Astrocyte (in vitro differentiated cells and primary cell): ENCODE measurements around the gene TUBGCP5. TPM values are rescaled to one million over a fixed set of nuclear protein-coding genes. Genes with fewer than 3 reads are reported as not detected.

Experiments
- DNase-seq: peaks from one replicate; pipeline ENCODE4 v3.0.0-alpha.2; 2010; ENCODE audit warnings: low read depth
- FAIRE-seq: peaks from 2 replicates; lab custom pipeline; 2011; peaks lifted over from hg19 to GRCh38; lab: Jason Lieb, UNC
- H2AFZ ChIP-seq: 2 replicates; pipeline ENCODE4 v1.6.0; 2012; ENCODE audit warnings: low read depth, low read length, inconsistent platforms
- H3K27ac ChIP-seq: 2 replicates; pipeline ENCODE4 v1.5.1; 2011; ENCODE audit warnings: low read depth, low read length, inconsistent platforms
- H3K27me3 ChIP-seq: 2 replicates; pipeline ENCODE4 v1.6.0; 2011; ENCODE audit warnings: low read length, inconsistent platforms; ENCODE audit not compliant: insufficient read depth
- H3K36me3 ChIP-seq: 2 replicates; pipeline ENCODE4 v1.5.1; 2011; ENCODE audit warnings: low read length, inconsistent platforms; ENCODE audit not compliant: insufficient read depth
- H3K4me1 ChIP-seq: 2 replicates; pipeline ENCODE4 v1.5.1; 2011; ENCODE audit warnings: low read length, inconsistent platforms; ENCODE audit not compliant: insufficient read depth
- H3K4me2 ChIP-seq: 2 replicates; pipeline ENCODE4 v1.6.0; 2012; ENCODE audit warnings: low read length, inconsistent platforms
- H3K4me3 ChIP-seq: 2 replicates; pipeline ENCODE4 v1.5.1; 2011; ENCODE audit warnings: low read depth, mild to moderate bottlenecking, low read length, inconsistent platforms; ENCODE audit not compliant: insufficient read depth
- H3K79me2 ChIP-seq: 2 replicates; pipeline ENCODE4 v1.6.0; 2012; ENCODE audit warnings: mild to moderate bottlenecking, low read length, inconsistent platforms; ENCODE audit not compliant: insufficient read depth
- H3K9ac ChIP-seq: 2 replicates; pipeline ENCODE4 v1.6.0; 2012; ENCODE audit warnings: mild to moderate bottlenecking, low read length, inconsistent platforms
- H3K9me3 ChIP-seq: 2 replicates; pipeline ENCODE4 v1.5.1; 2012; ENCODE audit warnings: low read depth, mild to moderate bottlenecking, low read length, inconsistent platforms; ENCODE audit not compliant: insufficient read depth
- H4K20me1 ChIP-seq: 2 replicates; pipeline ENCODE4 v1.6.0; 2012; ENCODE audit warnings: low read length, inconsistent platforms; ENCODE audit not compliant: insufficient read depth
- H3K27ac Mint-ChIP-seq: one replicate; pipeline ENCODE4 v1.8.0; 2021; ENCODE audit warnings: mild to moderate bottlenecking, mixed read lengths; ENCODE audit not compliant: unreplicated experiment
- H3K27me3 Mint-ChIP-seq: one replicate; pipeline ENCODE4 v1.8.0; 2021; ENCODE audit warnings: low read depth, mixed read lengths; ENCODE audit not compliant: unreplicated experiment
- H3K36me3 Mint-ChIP-seq: one replicate; pipeline ENCODE4 v1.8.0; 2021; ENCODE audit warnings: low read depth, mixed read lengths; ENCODE audit not compliant: unreplicated experiment
- H3K4me1 Mint-ChIP-seq: one replicate; pipeline ENCODE4 v1.8.0; 2021; ENCODE audit warnings: low read depth, mixed read lengths; ENCODE audit not compliant: unreplicated experiment
- H3K4me3 Mint-ChIP-seq: one replicate; pipeline ENCODE4 v1.8.0; 2021; ENCODE audit warnings: mild to moderate bottlenecking, moderate library complexity, mixed read lengths; ENCODE audit not compliant: unreplicated experiment
- H3K9me3 Mint-ChIP-seq: one replicate; pipeline ENCODE4 v1.8.0; 2021; ENCODE audit warnings: mild to moderate bottlenecking, mixed read lengths; ENCODE audit not compliant: unreplicated experiment
- EZH2 ChIP-seq: IDR thresholded peaks from 2 replicates; pipeline ENCODE4 v1.6.1; 2012; ENCODE audit warnings: mild to moderate bottlenecking, low read length, inconsistent platforms; ENCODE audit not compliant: insufficient read depth
- total RNA-seq: library from RNA; stranded (reverse); gene quantifications from 2 replicates; pipeline ENCODE4 v1.2.1, GENCODE V29; 2021
- TF ChIP-seq, protein P1 (sequence below): IDR thresholded peaks from 2 replicates; pipeline ENCODE4 v1.5.1; 2011; ENCODE audit warnings: low read depth, mild to moderate bottlenecking, inconsistent platforms, low read length, moderate library complexity; ENCODE audit not compliant: insufficient read depth

TUBGCP5 gene
- total RNA-seq, 1 donor from 2014 or later, result 13.8 TPM

GRCh38 chr15:23074684-23075083, 35.3 kb upstream of the TUBGCP5 start:
- no peak overlapping the region for H3K9ac ChIP-seq
- no peaks in the 10 kb centered on the region for H4K20me1 ChIP-seq
- H3K4me1 ChIP-seq, result no peaks in the 10 kb centered on the region
- no peak overlapping the region for H3K27ac ChIP-seq
- Mint-ChIP-seq H3K4me3 (no peak overlapping the region), H3K9me3 (no peaks in the 10 kb centered on the region), H3K4me1 (no peaks in the 10 kb centered on the region), H3K27me3 (peaks cover 20% of the 10 kb centered on the region), H3K27ac (no peak overlapping the region), H3K36me3 (no peaks in the 10 kb centered on the region)
- H3K9me3 ChIP-seq, result no peaks in the 10 kb centered on the region
- H3K36me3 ChIP-seq, result no peaks in the 10 kb centered on the region
- no peaks in the 10 kb centered on the region for H3K27me3 ChIP-seq
- DNase-seq, result no peak
- no peaks in the 10 kb centered on the region for H3K79me2 ChIP-seq
- no peak overlapping the region for H2AFZ ChIP-seq
- H3K4me2 ChIP-seq, result no peak overlapping the region
- H3K4me3 ChIP-seq, result no peak overlapping the region
- TF ChIP-seq, protein P1, sequence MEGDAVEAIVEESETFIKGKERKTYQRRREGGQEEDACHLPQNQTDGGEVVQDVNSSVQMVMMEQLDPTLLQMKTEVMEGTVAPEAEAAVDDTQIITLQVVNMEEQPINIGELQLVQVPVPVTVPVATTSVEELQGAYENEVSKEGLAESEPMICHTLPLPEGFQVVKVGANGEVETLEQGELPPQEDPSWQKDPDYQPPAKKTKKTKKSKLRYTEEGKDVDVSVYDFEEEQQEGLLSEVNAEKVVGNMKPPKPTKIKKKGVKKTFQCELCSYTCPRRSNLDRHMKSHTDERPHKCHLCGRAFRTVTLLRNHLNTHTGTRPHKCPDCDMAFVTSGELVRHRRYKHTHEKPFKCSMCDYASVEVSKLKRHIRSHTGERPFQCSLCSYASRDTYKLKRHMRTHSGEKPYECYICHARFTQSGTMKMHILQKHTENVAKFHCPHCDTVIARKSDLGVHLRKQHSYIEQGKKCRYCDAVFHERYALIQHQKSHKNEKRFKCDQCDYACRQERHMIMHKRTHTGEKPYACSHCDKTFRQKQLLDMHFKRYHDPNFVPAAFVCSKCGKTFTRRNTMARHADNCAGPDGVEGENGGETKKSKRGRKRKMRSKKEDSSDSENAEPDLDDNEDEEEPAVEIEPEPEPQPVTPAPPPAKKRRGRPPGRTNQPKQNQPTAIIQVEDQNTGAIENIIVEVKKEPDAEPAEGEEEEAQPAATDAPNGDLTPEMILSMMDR, result no peak
- no peak for TF ChIP-seq EZH2
- no peak for FAIRE-seq

DNA sequence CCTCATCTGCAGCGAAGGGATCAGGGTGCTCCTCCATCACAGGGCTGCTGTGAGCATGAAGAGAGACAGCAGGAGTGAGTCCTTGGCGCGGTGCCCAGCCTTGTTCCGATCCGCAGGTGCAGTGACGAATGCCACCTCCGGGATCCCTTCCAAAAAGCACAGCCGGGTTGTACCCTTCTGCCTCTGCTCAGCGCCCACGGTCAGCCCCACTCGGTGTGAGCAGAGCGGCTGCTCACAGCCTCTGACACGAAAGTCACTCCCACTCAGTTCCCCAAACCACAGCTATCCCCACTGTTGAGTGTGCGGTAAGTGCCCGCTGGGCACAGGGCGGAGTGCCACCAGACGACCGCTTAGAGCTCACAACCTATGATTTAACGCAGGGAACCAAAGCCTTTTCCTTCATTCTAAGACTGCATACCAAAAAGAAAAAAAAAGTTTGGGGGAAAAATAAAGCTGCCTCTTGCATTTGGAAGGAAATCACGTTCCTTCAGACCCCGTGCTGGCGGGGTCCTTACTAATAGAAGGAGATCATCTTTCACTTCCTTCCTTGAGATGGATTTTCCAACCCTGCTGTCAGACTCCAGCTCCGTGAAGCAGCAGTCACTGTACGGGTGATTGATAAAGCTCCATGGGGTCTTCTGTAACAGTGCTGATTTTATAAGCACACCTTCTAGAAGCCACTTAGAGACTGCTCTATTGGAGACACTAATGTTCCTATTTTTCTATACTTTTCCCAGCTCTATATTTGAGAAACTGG, 34.7 kb upstream of the TUBGCP5 start:
- no peak for TF ChIP-seq EZH2
- TF ChIP-seq, protein P1, result no peak
- Histone ChIP-seq H3K4me3 (no peak overlapping the region), H2AFZ (no peak overlapping the region), H3K27me3 (no peaks in the 10 kb centered on the region), H3K9me3 (no peaks in the 10 kb centered on the region), H3K4me1 (no peaks in the 10 kb centered on the region), H3K36me3 (no peaks in the 10 kb centered on the region), H3K79me2 (no peaks in the 10 kb centered on the region), H3K9ac (no peak overlapping the region), H3K27ac (no peak overlapping the region), H4K20me1 (no peaks in the 10 kb centered on the region), H3K4me2 (no peak overlapping the region)
- no peaks in the 10 kb centered on the region for H3K9me3 Mint-ChIP-seq
- no peak overlapping the region for H3K4me3 Mint-ChIP-seq
- H3K27ac Mint-ChIP-seq, result no peak overlapping the region
- DNase-seq, result no peak
- peaks cover 20% of the 10 kb centered on the region for H3K27me3 Mint-ChIP-seq
- H3K36me3 Mint-ChIP-seq, result no peaks in the 10 kb centered on the region
- no peak for FAIRE-seq
- H3K4me1 Mint-ChIP-seq, result no peaks in the 10 kb centered on the region

DNA sequence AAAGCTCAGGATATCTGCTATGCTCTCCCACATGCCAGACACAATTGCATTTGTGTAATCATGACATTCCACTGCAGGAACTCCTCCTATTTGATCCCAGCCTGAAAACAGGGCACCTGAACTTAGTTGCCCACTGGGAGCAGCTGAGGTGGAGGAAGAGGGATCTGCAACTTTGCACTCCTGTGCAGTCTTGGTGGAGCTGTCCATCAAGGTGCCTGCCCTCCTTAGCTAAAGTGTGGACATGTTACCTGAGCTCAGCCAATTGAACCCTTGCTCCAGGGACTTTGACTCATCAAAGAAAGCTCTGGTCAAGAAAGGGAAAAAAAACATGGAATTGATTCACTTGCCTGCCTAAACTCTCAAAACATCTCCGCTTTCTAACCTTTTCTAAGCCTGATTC, 33.3 kb upstream of the TUBGCP5 start:
- no peaks in the 10 kb centered on the region for H3K4me1 Mint-ChIP-seq
- H4K20me1 ChIP-seq, result no peaks in the 10 kb centered on the region
- DNase-seq (no peak), FAIRE-seq (no peak)
- H3K36me3 ChIP-seq, result no peaks in the 10 kb centered on the region
- no peaks in the 10 kb centered on the region for H3K4me1 ChIP-seq
- H3K4me3 Mint-ChIP-seq, result no peak overlapping the region
- no peak overlapping the region for H3K27ac ChIP-seq
- H3K9me3 Mint-ChIP-seq, result no peaks in the 10 kb centered on the region
- H3K27ac Mint-ChIP-seq, result no peak overlapping the region
- H3K9me3 ChIP-seq, result no peaks in the 10 kb centered on the region
- H3K79me2 ChIP-seq, result no peaks in the 10 kb centered on the region
- TF ChIP-seq, protein P1, result no peak
- TF ChIP-seq EZH2, result no peak
- H3K4me3 ChIP-seq, result no peak overlapping the region
- H3K9ac ChIP-seq, result no peak overlapping the region
- H3K27me3 Mint-ChIP-seq, result peaks cover 20% of the 10 kb centered on the region
- no peak overlapping the region for H2AFZ ChIP-seq
- H3K27me3 ChIP-seq, result no peaks in the 10 kb centered on the region
- no peaks in the 10 kb centered on the region for H3K36me3 Mint-ChIP-seq
- no peak overlapping the region for H3K4me2 ChIP-seq
